ENCODE data around the gene DYNAP.
A peak's percentile ranks its signal among the peaks of the same experiment; 100 is the strongest.

The DYNAP gene

GRCh38 chr18:54590945-54591344 is at the start of gene DYNAP:
TSS of gene DYNAP (plus strand) at chr18:54591245. CDS start at chr18:54591283, 38 bp downstream.
- no peak within 1 kb of the TSS for H3K4me3 ChIP-seq (ENCODE audit: low read depth, low read length)
- no peak for DNase-seq (ENCODE audit: low read depth)

GRCh38 chr18:54551590-54551989 is 39.5 kb upstream of the DYNAP start:
- DNase-seq (ENCODE audit: low read depth), result no peak
- H3K4me3 ChIP-seq (ENCODE audit: low read depth, low read length), result no peak overlapping the region

GRCh38 chr18:54555286-54555685 is 35.8 kb upstream of the DYNAP start:
- DNase-seq (ENCODE audit: low read depth), result no peak
- H3K4me3 ChIP-seq (ENCODE audit: low read depth, low read length), result no peak overlapping the region

GRCh38 chr18:54555996-54556395 is 35.0 kb upstream of the DYNAP start:
- DNase-seq (ENCODE audit: low read depth), result no peak
- no peak overlapping the region for H3K4me3 ChIP-seq (ENCODE audit: low read depth, low read length)

- DNase-seq (ENCODE audit: low read depth), result no peak
- no peak overlapping the region for H3K4me3 ChIP-seq (ENCODE audit: low read depth, low read length)
These were observed 33.1 kb upstream of the DYNAP start for GRCh38 chr18:54557958-54558357.

DNA sequence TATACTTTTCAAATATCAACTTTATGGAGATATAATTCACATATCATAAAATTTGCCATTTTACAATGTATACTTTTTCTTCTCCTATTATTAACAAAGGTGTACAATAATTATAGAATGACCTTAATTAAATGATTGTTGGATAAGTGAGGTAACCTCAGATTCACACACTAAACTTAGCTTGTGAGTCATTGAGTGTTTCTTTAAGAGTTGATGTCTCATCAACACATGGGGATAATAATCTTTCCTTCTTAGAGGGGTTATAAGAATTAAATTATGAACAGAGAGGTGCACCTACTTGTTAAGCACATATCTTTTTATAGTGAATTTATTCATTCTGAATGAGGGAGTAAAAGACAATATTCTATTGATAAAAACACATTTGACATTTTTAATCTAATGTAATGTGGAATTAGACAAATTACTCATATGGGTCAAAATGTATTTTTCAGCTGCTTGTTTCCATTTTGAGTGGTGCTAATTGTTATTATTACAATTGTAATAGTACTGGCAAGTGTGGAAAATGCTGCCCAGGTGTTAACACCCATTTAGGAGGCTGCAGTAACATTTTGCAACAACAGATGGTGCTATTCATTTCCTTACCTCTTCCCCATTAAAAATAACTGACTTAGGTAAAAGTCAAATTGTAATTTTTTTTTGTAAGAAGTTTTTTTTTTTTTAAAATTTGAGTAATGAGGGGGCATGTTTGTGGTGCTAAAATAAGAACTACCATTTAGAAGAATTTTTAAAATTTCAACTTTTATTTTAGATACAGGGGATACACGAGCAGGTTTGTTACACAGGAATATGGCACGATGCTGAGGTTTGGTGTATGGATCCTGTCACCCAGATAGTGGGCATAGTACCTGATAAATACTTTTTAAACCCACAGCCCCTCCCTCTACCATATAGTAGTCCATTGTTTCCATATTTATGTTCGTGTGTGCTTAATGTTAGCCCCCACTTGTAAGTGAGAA is 32.1 kb upstream of the DYNAP start:
- no peak for DNase-seq (ENCODE audit: low read depth)
- H3K4me3 ChIP-seq (ENCODE audit: low read depth, low read length), result no peak overlapping the region

- H3K4me3 ChIP-seq (ENCODE audit: low read depth, low read length), result no peak overlapping the region
- DNase-seq (ENCODE audit: low read depth), result no peak
These were observed 29.3 kb upstream of the DYNAP start for GRCh38 chr18:54561706-54562267.

GRCh38 chr18:54580202-54580729 is 10.8 kb upstream of the DYNAP start:
- no peak overlapping the region for H3K4me3 ChIP-seq (ENCODE audit: low read depth, low read length)
- no peak for DNase-seq (ENCODE audit: low read depth)

DNA sequence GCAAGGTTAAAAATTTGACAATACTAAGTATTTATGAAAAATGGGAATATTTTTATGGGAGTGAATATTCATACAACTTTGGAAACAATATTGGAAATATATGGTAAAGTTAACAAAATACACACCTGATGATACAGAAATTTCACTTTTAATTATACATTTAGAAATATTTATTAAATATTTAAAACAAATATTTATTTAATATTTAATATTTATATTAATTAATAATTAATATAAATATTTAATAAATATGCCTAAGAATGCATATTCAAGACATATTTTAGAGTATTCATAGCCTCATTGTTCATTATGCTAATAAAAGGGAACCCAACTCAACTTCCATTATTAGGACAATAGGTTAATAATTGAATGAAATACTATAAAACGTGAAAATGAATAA is 7.0 kb upstream of the DYNAP start:
- no peak overlapping the region for H3K4me3 ChIP-seq (ENCODE audit: low read depth, low read length)

DNA sequence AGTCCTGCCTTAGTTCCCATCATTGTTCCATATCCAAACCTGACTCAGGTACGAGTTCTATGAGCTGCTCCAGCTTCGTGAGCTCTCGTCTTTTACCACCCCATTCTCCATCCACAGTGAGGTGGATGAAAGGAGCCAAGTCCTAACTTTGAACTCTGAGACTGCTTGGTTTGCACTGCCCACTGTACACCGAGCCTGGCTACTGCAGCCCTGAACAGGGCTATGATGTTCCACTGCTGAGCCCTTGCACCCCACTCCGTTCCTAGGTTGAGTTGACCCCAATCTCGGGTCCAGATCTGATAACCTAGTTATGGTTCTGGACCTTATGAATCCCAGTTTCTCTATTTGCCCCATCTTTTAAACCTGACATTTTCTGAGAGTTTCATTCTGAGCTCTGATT is 5.3 kb upstream of the DYNAP start:
- no peak overlapping the region for H3K4me3 ChIP-seq (ENCODE audit: low read depth, low read length)
- DNase-seq (ENCODE audit: low read depth), result no peak

More for the DNA sequence above, 7.0 kb upstream of the DYNAP start:
- DNase-seq (ENCODE audit: low read depth), result no peak

GRCh38 chr18:54604211-54604610 is 13.2 kb downstream of the DYNAP start:
- DNase-seq (ENCODE audit: low read depth), result no peak
- no peak overlapping the region for H3K4me3 ChIP-seq (ENCODE audit: low read depth, low read length)

GRCh38 chr18:54606835-54607212 is 15.8 kb downstream of the DYNAP start:
- H3K4me3 ChIP-seq (ENCODE audit: low read depth, low read length), result no peak overlapping the region
- no peak for DNase-seq (ENCODE audit: low read depth)

DNA sequence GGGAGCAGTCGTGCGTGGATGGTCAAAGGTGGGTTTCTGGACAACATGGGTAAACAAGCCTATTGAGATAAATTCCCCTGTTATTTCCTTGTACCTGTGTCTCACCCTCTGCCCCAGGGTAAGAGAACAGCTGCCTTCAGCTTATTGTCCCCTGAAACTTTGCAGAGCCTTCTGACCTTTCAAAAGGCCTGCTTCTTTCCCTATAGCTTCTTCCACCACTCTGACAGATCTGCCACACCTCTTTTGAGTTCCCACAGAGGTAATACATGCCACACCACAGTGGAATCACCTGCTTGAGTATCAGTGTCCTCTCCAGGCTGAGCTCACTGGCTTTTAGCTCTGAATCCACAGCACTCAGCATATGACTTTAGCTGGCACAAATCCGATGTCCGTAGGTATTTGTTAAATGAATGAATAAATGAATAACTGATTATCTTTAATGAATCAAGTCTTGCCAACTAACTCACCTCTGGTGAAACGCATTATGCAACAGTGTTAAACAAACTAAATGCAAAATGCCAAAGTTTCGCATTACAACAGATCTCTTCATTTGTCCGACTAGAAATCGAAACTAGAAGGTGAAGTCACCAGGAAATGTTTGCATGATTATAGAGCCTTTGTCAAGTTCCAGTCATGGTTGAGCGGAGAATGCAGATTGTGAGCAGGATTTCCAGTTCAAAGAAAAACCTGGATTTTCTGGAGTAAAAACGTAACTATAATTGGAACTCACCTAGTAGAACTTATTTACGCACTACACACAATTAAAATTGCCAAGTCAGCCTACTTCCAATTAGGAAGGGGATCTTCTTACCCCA is 16.4 kb downstream of the DYNAP start:
- H3K4me3 ChIP-seq (ENCODE audit: low read depth, low read length), result no peak overlapping the region
- DNase-seq (ENCODE audit: low read depth), result no peak

GRCh38 chr18:54608028-54608642 is 17.1 kb downstream of the DYNAP start:
- DNase-seq (ENCODE audit: low read depth), result peak; percentile 2
- no peak overlapping the region for H3K4me3 ChIP-seq (ENCODE audit: low read depth, low read length)

DNA sequence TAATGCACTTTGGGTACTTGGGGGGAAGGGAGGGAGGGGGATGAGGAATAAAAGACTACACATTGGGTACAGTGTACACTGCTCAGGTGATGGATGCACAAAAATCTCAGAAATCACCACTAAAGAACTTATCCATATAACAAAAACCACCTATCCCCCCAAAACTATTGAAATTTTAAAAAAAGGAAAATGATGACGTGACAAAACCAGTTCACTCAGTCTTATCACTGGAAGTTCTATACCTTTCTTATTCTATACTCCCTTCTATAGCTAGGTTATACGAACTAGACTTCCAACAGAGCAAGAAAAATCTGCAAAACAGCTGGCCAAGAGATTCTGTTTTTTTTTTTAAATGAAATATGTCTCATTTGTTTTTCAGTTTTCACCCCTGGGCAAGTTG is 20.8 kb downstream of the DYNAP start:
- DNase-seq (ENCODE audit: low read depth), result no peak
- H3K4me3 ChIP-seq (ENCODE audit: low read depth, low read length), result no peak overlapping the region

DNA sequence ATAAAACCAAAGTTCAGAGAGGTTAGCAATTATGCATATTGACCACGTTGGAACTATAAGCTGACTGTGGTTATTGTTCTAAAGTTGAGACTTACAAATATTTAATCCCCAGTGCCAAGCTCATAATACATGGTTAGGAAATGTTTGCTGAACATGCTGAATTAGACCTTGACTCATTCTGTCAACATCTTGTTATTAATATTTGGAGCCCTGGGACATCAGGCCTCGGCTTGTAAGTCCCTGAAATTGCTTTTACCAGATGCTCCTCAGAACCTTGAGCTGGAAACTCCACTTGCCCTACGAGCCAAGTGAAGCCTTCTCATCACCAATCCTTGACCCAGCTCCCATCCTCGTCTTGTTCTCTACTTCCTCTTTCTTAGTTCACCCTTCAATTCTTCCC is 21.2 kb downstream of the DYNAP start:
- H3K4me3 ChIP-seq (ENCODE audit: low read depth, low read length), result no peak overlapping the region
- peak; percentile 0 for DNase-seq (ENCODE audit: low read depth)

- no peak overlapping the region for H3K4me3 ChIP-seq (ENCODE audit: low read depth, low read length)
- DNase-seq (ENCODE audit: low read depth), result no peak
These were observed 22.1 kb downstream of the DYNAP start for GRCh38 chr18:54613174-54613573.

DNA sequence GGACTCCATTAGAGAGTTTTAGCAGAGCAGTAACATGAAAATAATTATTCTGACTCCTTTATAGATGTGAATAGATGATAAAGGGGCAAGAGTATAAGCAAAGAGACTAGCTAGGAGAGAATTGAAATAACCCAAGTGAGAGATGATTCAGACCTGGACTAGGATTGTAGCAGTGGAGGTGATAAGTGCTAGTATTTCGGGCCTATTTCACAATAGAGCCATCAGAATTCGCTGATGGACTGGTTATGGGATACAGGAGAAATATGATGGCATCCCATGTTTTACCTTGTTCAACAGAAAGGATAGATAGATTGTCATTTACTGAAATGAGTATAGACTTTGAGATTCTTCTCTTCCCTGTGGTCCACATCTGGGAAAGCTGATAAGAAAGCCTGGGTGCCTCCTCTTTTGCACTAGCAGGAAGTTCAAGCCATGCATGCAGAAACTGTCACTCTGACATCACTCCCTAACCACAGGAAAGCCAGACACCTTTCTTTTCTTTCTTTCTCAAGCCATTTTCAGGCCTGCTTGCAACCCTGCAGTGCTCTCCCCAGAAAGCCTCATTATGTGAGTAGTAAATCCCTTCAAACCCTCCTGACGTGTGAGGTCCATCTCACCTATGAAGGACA is 25.3 kb downstream of the DYNAP start:
- no peak overlapping the region for H3K4me3 ChIP-seq (ENCODE audit: low read depth, low read length)
- no peak for DNase-seq (ENCODE audit: low read depth)

DNA sequence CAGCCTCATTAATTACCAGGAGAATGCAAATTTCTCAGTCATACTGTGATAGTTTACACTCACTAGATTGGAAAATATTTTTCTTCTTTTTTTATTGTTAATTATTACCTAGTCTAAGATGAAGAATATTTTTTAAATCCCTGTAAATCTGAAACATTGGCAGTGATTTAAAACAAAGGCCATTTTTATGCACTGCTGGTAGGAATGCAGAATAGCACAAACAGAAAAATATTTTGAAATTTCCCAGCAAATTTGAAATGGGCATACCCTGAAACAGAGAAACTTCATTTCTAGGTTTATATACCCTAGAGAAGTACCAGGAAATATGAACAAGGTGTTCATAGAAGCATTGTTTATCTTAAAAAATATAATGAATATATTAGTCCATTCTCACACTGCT is 31.0 kb downstream of the DYNAP start:
- no peak for DNase-seq (ENCODE audit: low read depth)
- no peak overlapping the region for H3K4me3 ChIP-seq (ENCODE audit: low read depth, low read length)
